Astrocyte of the cerebellum (primary cell): ENCODE results near the gene NDEL1.

Experiments
- DNase-seq: peaks from one replicate; pipeline ENCODE4 v3.0.0-alpha.2; 2011; ENCODE audit warnings: low read depth
- H3K4me3 ChIP-seq: 2 replicates; pipeline ENCODE4 v1.5.1; 2011; ENCODE audit warnings: mild to moderate bottlenecking, low read depth, low read length, moderate library complexity
- in situ Hi-C: cut with HindIII; loops from 2 replicates; pipeline ENCODE4 v1.10.0; 2017; ENCODE audit warnings: low sequenced_read_pairs
- TF ChIP-seq, protein P1 (sequence below): IDR thresholded peaks from 2 replicates; pipeline ENCODE4 v1.5.1; 2012; ENCODE audit warnings: low read length, low read depth, moderate library complexity, mild to moderate bottlenecking; ENCODE audit errors: missing control alignments

NDEL1 gene

DNA sequence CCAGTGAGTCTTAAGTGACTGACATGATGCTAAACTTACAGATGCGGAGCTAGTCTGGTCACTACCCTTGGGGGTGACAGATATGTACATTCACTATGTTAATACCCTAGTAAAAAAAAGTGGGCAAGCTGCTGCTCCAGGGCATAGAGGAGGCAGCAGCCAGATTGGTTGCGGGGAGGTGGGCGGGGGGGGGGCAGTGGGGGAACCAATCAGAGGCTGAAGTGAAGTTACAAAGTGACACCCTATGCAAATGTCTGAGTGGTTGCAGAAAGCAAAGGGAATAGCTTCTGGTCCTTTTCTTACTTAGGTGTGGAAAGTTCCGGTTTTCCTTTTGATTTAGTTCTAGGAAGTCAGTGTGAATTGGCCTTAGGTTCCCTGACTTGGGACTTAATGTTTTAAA lies 12.1 kb downstream of the NDEL1 start:
- DNase-seq, result no peak
- in situ Hi-C loops, result no loop called here
- no peak overlapping the region for H3K4me3 ChIP-seq
- TF ChIP-seq, protein P1, sequence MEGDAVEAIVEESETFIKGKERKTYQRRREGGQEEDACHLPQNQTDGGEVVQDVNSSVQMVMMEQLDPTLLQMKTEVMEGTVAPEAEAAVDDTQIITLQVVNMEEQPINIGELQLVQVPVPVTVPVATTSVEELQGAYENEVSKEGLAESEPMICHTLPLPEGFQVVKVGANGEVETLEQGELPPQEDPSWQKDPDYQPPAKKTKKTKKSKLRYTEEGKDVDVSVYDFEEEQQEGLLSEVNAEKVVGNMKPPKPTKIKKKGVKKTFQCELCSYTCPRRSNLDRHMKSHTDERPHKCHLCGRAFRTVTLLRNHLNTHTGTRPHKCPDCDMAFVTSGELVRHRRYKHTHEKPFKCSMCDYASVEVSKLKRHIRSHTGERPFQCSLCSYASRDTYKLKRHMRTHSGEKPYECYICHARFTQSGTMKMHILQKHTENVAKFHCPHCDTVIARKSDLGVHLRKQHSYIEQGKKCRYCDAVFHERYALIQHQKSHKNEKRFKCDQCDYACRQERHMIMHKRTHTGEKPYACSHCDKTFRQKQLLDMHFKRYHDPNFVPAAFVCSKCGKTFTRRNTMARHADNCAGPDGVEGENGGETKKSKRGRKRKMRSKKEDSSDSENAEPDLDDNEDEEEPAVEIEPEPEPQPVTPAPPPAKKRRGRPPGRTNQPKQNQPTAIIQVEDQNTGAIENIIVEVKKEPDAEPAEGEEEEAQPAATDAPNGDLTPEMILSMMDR, result no peak

GRCh38 chr17:8448310-8448709 lies 12.6 kb downstream of the NDEL1 start:
- in situ Hi-C loops, result no loop called here
- H3K4me3 ChIP-seq, result no peak overlapping the region
- TF ChIP-seq, protein P1, result no peak
- no peak for DNase-seq

GRCh38 chr17:8451933-8452614 lies 16.4 kb downstream of the NDEL1 start:
- no peak overlapping the region for H3K4me3 ChIP-seq
- TF ChIP-seq, protein P1, result no peak
- no peak for DNase-seq
- in situ Hi-C loops, result no loop called here

DNA sequence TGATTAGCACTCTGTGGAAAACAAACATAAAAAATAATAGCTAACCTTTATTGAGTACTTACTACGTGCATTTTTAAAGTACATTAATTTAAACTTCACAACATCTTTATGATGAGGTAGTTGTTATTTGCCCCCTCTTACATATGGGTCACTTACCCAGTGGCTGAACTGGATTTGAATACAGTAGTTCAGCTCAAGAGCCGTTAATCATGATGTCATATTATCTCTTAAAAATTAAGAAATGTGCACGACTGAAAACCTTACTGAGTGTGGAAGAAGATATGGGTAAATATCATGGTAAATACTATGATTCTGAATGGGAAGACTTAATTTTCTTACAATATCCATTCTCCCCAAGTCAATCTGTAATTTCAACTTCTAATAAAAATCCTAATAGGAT lies 17.6 kb downstream of the NDEL1 start:
- DNase-seq, result no peak
- TF ChIP-seq, protein P1, result no peak
- H3K4me3 ChIP-seq, result no peak overlapping the region
- in situ Hi-C loops, result no loop called here

- H3K4me3 ChIP-seq, result no peak overlapping the region
- DNase-seq, result no peak
- in situ Hi-C loops, result no loop called here
- TF ChIP-seq, protein P1, result no peak
Measured at GRCh38 chr17:8455665-8456209, 20.1 kb downstream of the NDEL1 start.

DNA sequence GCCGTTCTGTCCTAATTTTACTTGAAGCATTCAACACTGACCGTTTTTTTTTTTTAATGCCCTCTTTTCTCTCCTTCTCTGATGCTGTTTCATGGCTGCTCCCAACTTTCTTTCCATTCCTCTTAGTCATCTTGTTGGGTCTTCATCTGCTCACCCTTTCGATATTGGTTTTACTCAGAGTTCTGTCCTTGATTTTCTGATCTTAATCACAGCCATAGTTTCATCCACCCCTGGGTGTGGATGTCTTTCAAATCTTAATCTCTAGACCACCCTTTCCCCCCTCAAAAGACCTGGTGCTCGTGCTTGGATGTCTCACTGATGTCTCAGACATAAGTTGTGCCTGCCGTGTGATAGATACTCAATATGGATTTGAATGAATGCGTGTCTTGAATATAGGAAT lies 22.4 kb downstream of the NDEL1 start:
- in situ Hi-C loops, result no loop called here
- TF ChIP-seq, protein P1, result no peak
- H3K4me3 ChIP-seq, result no peak overlapping the region
- no peak for DNase-seq
